Measurements from ENCODE around the gene RALBP1. TPM values are rescaled to one million over a fixed set of nuclear protein-coding genes. Genes with fewer than 3 reads are reported as not detected.

The RALBP1 gene
- total and polyA plus RNA-seq, 9 of the 15 experiments (the other 6 are each of a cell fraction or from before 2014, with no cell fraction given): 10.9 to 70.0 (median 61.3) TPM

GRCh38 chr18:9474983-9475642 lies at the start of gene RALBP1 (continued):
- TF ChIP-seq ZNF318 (IDR thresholded peaks at IDR 0.05; ENCODE audit: borderline replicate concordance in 1 of 2, low read depth in 1 of 2) (no peak), HOMEZ (CRISPR knock-in tag; IDR thresholded peaks at IDR 0.05) (0 out of 2 replicates have a peak, but pooled peaks have one; percentile 76), NR2C1 (IDR thresholded peaks at IDR 0.05) (peak; percentile 86), NR2C1 (tag; IDR thresholded peaks at IDR 0.05) (peak; percentile 94), PHF20 (IDR thresholded peaks at IDR 0.05; ENCODE audit: partially characterized antibody) (peak; percentile 67), KAT2B (IDR thresholded peaks at IDR 0.05; ENCODE audit: low read depth, low read length) (peak; percentile 40), ZNF316 (IDR thresholded peaks at IDR 0.05) (no peak), NRF1 (conservative IDR thresholded peaks at IDR 0.05 in 1 of 2, IDR thresholded peaks at IDR 0.05 in 1 of 2) (peak; percentile 97 to 98), MBD2 (IDR thresholded peaks at IDR 0.05; ENCODE audit: borderline replicate concordance, low read depth) (peak; percentile 84; the same call in 1 of the 2 replicates), AFF1 (IDR thresholded peaks at IDR 0.05; ENCODE audit: low read depth in 1 of 2, partially characterized antibody in 2 of 2) (peak; percentile 70 to 100), SRSF9 (IDR thresholded peaks at IDR 0.05; ENCODE audit: borderline replicate concordance, low read depth, low read length) (no peak)

All from K562 (cell line).